CD14-positive monocyte (primary cell): Measurements from ENCODE around the gene ENPEP. TPM values are rescaled to one million over a fixed set of nuclear protein-coding genes. Genes with fewer than 3 reads are reported as not detected.

Experiments
- DNase-seq, 3 donors: peaks; one replicate each; pipeline ENCODE4 v3.0.0-alpha.2; 2011 to 2022
- H2AFZ ChIP-seq: 2 replicates; pipeline ENCODE4 v1.6.0; 2012; ENCODE audit warnings: mild to moderate bottlenecking, low read depth, low read length, inconsistent platforms; ENCODE audit not compliant: insufficient read depth, poor library complexity, severe bottlenecking
- H3K27ac ChIP-seq, 2 donors: 1 replicate in 1 of 2; 2 replicates in 1 of 2; pipeline ENCODE4 v1.5.1; 2012 to 2013; ENCODE audit warnings: low read length in 2 of 2, control low read depth in 1 of 2, inconsistent platforms in 1 of 2, low read depth in 1 of 2, mild to moderate bottlenecking in 1 of 2
- H3K27me3 ChIP-seq, 2 donors: one replicate each; pipeline versions ENCODE4 v1.6.0 to v1.6.1; 2011 to 2013; ENCODE audit warnings: low read length in 2 of 2; ENCODE audit not compliant: control insufficient read depth in 2 of 2, insufficient read depth in 2 of 2
- H3K36me3 ChIP-seq, 2 donors: replicated peaks in 1 of 2; 1 replicate in 1 of 2; 2 replicates in 1 of 2; pipeline versions ENCODE4 v1.5.1 to v1.6.1; 2012 to 2013; ENCODE audit warnings: low read length in 2 of 2, control low read depth in 1 of 2, inconsistent platforms in 1 of 2, mild to moderate bottlenecking in 1 of 2; ENCODE audit not compliant: insufficient read depth in 2 of 2, control insufficient read depth in 1 of 2
- H3K4me1 ChIP-seq, 2 donors: 1 replicate in 1 of 2; 2 replicates in 1 of 2; pipeline versions ENCODE4 v1.5.1 to v1.6.1; 2012 to 2013; ENCODE audit warnings: low read length in 2 of 2, control low read depth in 1 of 2, inconsistent platforms in 1 of 2, mild to moderate bottlenecking in 1 of 2, moderate library complexity in 1 of 2; ENCODE audit not compliant: insufficient read depth in 2 of 2, control insufficient read depth in 1 of 2
- H3K4me2 ChIP-seq: replicated peaks from 2 replicates; pipeline ENCODE3; 2012; ENCODE audit warnings: low read length, moderate library complexity, mild to moderate bottlenecking; ENCODE audit not compliant: poor library complexity, severe bottlenecking; ENCODE audit errors: extremely low read depth
- H3K4me3 ChIP-seq, 3 experiments: fragments of 200-600 bp in 1 of 3; sonication (generic) in 1 of 3; replicated peaks in 1 of 3; 1 replicate in 2 of 3; 2 replicates in 1 of 3; pipeline ENCODE4 v1.5.1; 2011 to 2013; ENCODE audit warnings: low read length in 3 of 3, mild to moderate bottlenecking in 3 of 3, control low read depth in 2 of 3, low read depth in 2 of 3, inconsistent platforms in 1 of 3, moderate library complexity in 1 of 3
- H3K79me2 ChIP-seq: 2 replicates; pipeline ENCODE4 v1.6.0; 2012; ENCODE audit warnings: mild to moderate bottlenecking, control low read depth, inconsistent platforms, low read length, moderate library complexity; ENCODE audit not compliant: insufficient read depth
- H3K9ac ChIP-seq: 2 replicates; pipeline ENCODE4 v1.6.0; 2017; ENCODE audit warnings: low read length, mild to moderate bottlenecking; ENCODE audit not compliant: insufficient read depth, poor library complexity, severe bottlenecking
- H3K9me3 ChIP-seq, 2 donors: replicated peaks in 1 of 2; 1 replicate in 1 of 2; 2 replicates in 1 of 2; pipeline versions ENCODE4 v1.5.1 to v1.6.1; 2012 to 2013; ENCODE audit warnings: low read length in 2 of 2, control low read depth in 1 of 2; ENCODE audit not compliant: control insufficient read depth in 1 of 2, insufficient read depth in 1 of 2
- H4K20me1 ChIP-seq: 2 replicates; pipeline ENCODE4 v1.6.0; 2012; ENCODE audit warnings: mild to moderate bottlenecking, low read length, control low read depth, moderate library complexity; ENCODE audit not compliant: insufficient read depth
- H3K27ac Mint-ChIP-seq, 7 donors: one replicate each; pipeline ENCODE4 v1.8.0; 2020; ENCODE audit warnings: mild to moderate bottlenecking in 7 of 7, mixed read lengths in 7 of 7, moderate library complexity in 6 of 7, inconsistent platforms in 2 of 7
- H3K27me3 Mint-ChIP-seq, 3 donors: one replicate each; pipeline ENCODE4 v1.8.0; 2021 to 2022; ENCODE audit warnings: low read depth in 3 of 3, mild to moderate bottlenecking in 3 of 3, mixed read lengths in 3 of 3, moderate library complexity in 3 of 3, inconsistent platforms in 1 of 3
- H3K36me3 Mint-ChIP-seq, 2 donors: one replicate each; pipeline ENCODE4 v1.8.0; 2020; ENCODE audit warnings: mixed read lengths in 2 of 2, inconsistent platforms in 1 of 2, mild to moderate bottlenecking in 1 of 2
- H3K4me1 Mint-ChIP-seq: one replicate; pipeline ENCODE4 v1.8.0; 2020; ENCODE audit warnings: mild to moderate bottlenecking, mixed read lengths
- H3K4me3 Mint-ChIP-seq, 2 donors: one replicate each; pipeline ENCODE4 v1.8.0; 2020; ENCODE audit warnings: mild to moderate bottlenecking in 2 of 2, mixed read lengths in 2 of 2, moderate library complexity in 1 of 2
- H3K9me3 Mint-ChIP-seq, 7 donors: one replicate each; pipeline ENCODE4 v1.8.0; 2020 to 2022; ENCODE audit warnings: mixed read lengths in 7 of 7, mild to moderate bottlenecking in 6 of 7, moderate library complexity in 6 of 7, inconsistent platforms in 2 of 7
- CTCF ChIP-seq: fragments of 200-600 bp; IDR thresholded peaks from one replicate; pipeline ENCODE4 v1.8.0; 2022; ENCODE audit warnings: antibody characterized with exemption, mild to moderate bottlenecking
- WGBS: methylation state at CpG from one replicate; pipeline ENCODE4 v1.1.5; 2013; ENCODE audit warnings: missing lambda C conversion rate; ENCODE audit not compliant: insufficient coverage; 5-methylcytosine and 5-hydroxymethylcytosine counted together
- intact Hi-C, 2 donors: fragments of 100-400 bp; cut with micrococcal nuclease; formaldehyde crosslinking; loops; one replicate each; pipeline versions ENCODE4 v1.15.0 to v1.15.1; 2023
- polyA plus RNA-seq, 3 donors: library from polyadenylated mRNA; depleted of rRNA in 1 of 3; unstranded in 2 of 3; stranded (reverse) in 1 of 3; fragments of 300-500 nt in 2 of 3; fragments of >200 nt in 1 of 3; fragmentation: Illumina TruSeq in 2 of 3; gene quantifications; 1 replicate in 2 of 3; 2 replicates in 1 of 3; pipeline ENCODE4 v1.2.3, GENCODE V29; 2012 to 2021

ENPEP gene
- polyA plus RNA-seq, 3 donors: not detected

GRCh38 chr4:110480746-110481271 lies 4.9 kb downstream of the ENPEP start:
- Histone ChIP-seq H3K9ac (no peak overlapping the region), H3K79me2 (no peaks in the 10 kb centered on the region), H3K4me3 (no peak overlapping the region), H4K20me1 (no peaks in the 10 kb centered on the region), H3K27me3 (peaks cover 3 to 13% of the 10 kb centered on the region in 2 donors), H3K27ac (no peak overlapping the region), H2AFZ (no peak overlapping the region), H3K9me3 (no peaks in the 10 kb centered on the region), H3K4me1 (peaks cover 4 to 11% of the 10 kb centered on the region in 2 donors), H3K4me2 (no peak overlapping the region), H3K36me3 (no peaks in the 10 kb centered on the region)
- DNase-seq: no peak
- WGBS: 83% methylated on average over 4 of the region's 6 CpGs
- Mint-ChIP-seq H3K27ac (peak overlapping the region in 1 of 7 donors; percentile 57), H3K4me3 (peak overlapping the region in 1 of 2 donors; percentile 15), H3K4me1 (peaks cover 7% of the 10 kb centered on the region), H3K9me3 (no peaks in the 10 kb centered on the region), H3K27me3 (peaks cover 9 to 22% (median 11%) of the 10 kb centered on the region in 3 donors), H3K36me3 (no peaks in the 10 kb centered on the region)
- no peak for TF ChIP-seq CTCF
- intact Hi-C loops: no loop called here

- intact Hi-C loops: no loop called here
- peak overlapping the region in 1 of 2 donors; percentile 22 for H3K27ac ChIP-seq
- Mint-ChIP-seq H3K27me3 (peaks cover 9 to 18% (median 10%) of the 10 kb centered on the region in 3 donors), H3K9me3 (no peaks in the 10 kb centered on the region), H3K4me1 (peaks cover 7% of the 10 kb centered on the region), H3K27ac (peak overlapping the region in 4 of 7 donors; percentile 3 to 55 (median 19)), H3K4me3 (no peak overlapping the region), H3K36me3 (no peaks in the 10 kb centered on the region)
- H3K9me3 ChIP-seq: no peaks in the 10 kb centered on the region
- no peak overlapping the region for H2AFZ ChIP-seq
- no peaks in the 10 kb centered on the region for H3K79me2 ChIP-seq
- DNase-seq: no peak
- H3K4me2 ChIP-seq: no peak overlapping the region
- H3K4me1 ChIP-seq: peaks cover 4 to 11% of the 10 kb centered on the region in 2 donors
- H3K4me3 ChIP-seq: no peak overlapping the region
- H3K27me3 ChIP-seq: peaks cover 3 to 13% of the 10 kb centered on the region in 2 donors
- WGBS: no CpG with 5 or more reads among the region's 5 CpGs
- H3K9ac ChIP-seq: no peak overlapping the region
- no peak for TF ChIP-seq CTCF
- H3K36me3 ChIP-seq: no peaks in the 10 kb centered on the region
- H4K20me1 ChIP-seq: no peaks in the 10 kb centered on the region
These were observed 7.6 kb downstream of the ENPEP start for GRCh38 chr4:110483516-110483915.
